Liver (tissue), 9 donors: Measurements from ENCODE around the gene PNKD. TPM values are rescaled to one million over a fixed set of nuclear protein-coding genes. Genes with fewer than 3 reads are reported as not detected.

Experiments used
- DNase-seq: peaks from one replicate; pipeline ENCODE4 v3.0.0-alpha.2; 2017; ENCODE audit warnings: low spot score
- H3K27ac ChIP-seq, 2 donors: one replicate each; pipeline ENCODE4 v1.7.0; 2013; ENCODE audit warnings: inconsistent platforms in 2 of 2, low read length in 2 of 2, control low read depth in 1 of 2, low read depth in 1 of 2, mild to moderate bottlenecking in 1 of 2
- H3K27me3 ChIP-seq, 4 donors: one replicate each; pipeline versions ENCODE4 v1.6.1 to v1.7.0; 2013; ENCODE audit warnings: low read length in 3 of 4, inconsistent platforms in 1 of 4, mild to moderate bottlenecking in 1 of 4, moderate library complexity in 1 of 4; ENCODE audit not compliant: control insufficient read depth in 4 of 4, insufficient read depth in 4 of 4
- H3K36me3 ChIP-seq, 4 donors: one replicate each; pipeline versions ENCODE4 v1.6.1 to v1.7.0; 2013; ENCODE audit warnings: low read length in 3 of 4, mild to moderate bottlenecking in 3 of 4, low read depth in 1 of 4, moderate library complexity in 1 of 4; ENCODE audit not compliant: control insufficient read depth in 4 of 4, insufficient read depth in 3 of 4
- H3K4me1 ChIP-seq, 4 donors: one replicate each; pipeline versions ENCODE4 v1.6.1 to v1.7.0; 2013; ENCODE audit warnings: low read length in 3 of 4, mild to moderate bottlenecking in 3 of 4, moderate library complexity in 1 of 4; ENCODE audit not compliant: control insufficient read depth in 4 of 4, insufficient read depth in 4 of 4
- H3K4me3 ChIP-seq, 3 donors: one replicate each; pipeline versions ENCODE4 v1.6.1 to v1.7.0; 2013; ENCODE audit warnings: low read length in 3 of 3, control low read depth in 1 of 3, low read depth in 1 of 3, mild to moderate bottlenecking in 1 of 3
- H3K9ac ChIP-seq, 2 donors: one replicate each; pipeline ENCODE4 v1.7.0; 2013; ENCODE audit warnings: low read length in 2 of 2, mild to moderate bottlenecking in 2 of 2, moderate library complexity in 2 of 2, control low read depth in 1 of 2, low read depth in 1 of 2
- H3K9me3 ChIP-seq, 4 donors: one replicate each; pipeline versions ENCODE4 v1.6.1 to v1.7.0; 2013; ENCODE audit warnings: low read length in 3 of 4; ENCODE audit not compliant: control insufficient read depth in 4 of 4
- FOXA2 ChIP-seq: IDR thresholded peaks from 2 replicates; pipeline ENCODE4 v1.6.1; 2016; ENCODE audit warnings: antibody characterized with exemption
- GABPA ChIP-seq, 2 donors: IDR thresholded peaks in 1 of 2; conservative IDR thresholded peaks in 1 of 2; 2 replicates each; pipeline ENCODE4 v1.6.1; 2016; ENCODE audit warnings: antibody characterized with exemption in 2 of 2, mild to moderate bottlenecking in 1 of 2, moderate library complexity in 1 of 2
- HNF4A ChIP-seq, 2 donors: conservative IDR thresholded peaks; 2 replicates each; pipeline ENCODE4 v1.6.1; 2016; ENCODE audit warnings: antibody characterized with exemption in 2 of 2, mild to moderate bottlenecking in 2 of 2
- HNF4G ChIP-seq: IDR thresholded peaks from 2 replicates; pipeline ENCODE4 v1.6.1; 2016; ENCODE audit warnings: antibody characterized with exemption
- JUND ChIP-seq, 2 donors: IDR thresholded peaks; 2 replicates each; pipeline ENCODE4 v1.6.1; 2016; ENCODE audit warnings: antibody characterized with exemption in 2 of 2
- MAX ChIP-seq: IDR thresholded peaks from 2 replicates; pipeline ENCODE4 v1.6.1; 2016; ENCODE audit warnings: antibody characterized with exemption
- NR2F2 ChIP-seq: IDR thresholded peaks from 2 replicates; pipeline ENCODE4 v1.6.1; 2016; ENCODE audit warnings: antibody characterized with exemption
- RAD21 ChIP-seq, 2 donors: IDR thresholded peaks; 2 replicates each; pipeline ENCODE4 v1.6.1; 2016; ENCODE audit warnings: antibody characterized with exemption in 2 of 2, mild to moderate bottlenecking in 2 of 2
- RXRA ChIP-seq, 2 donors: IDR thresholded peaks; 2 replicates each; pipeline ENCODE4 v1.6.1; 2017 to 2018; ENCODE audit warnings: antibody characterized with exemption in 2 of 2, mild to moderate bottlenecking in 1 of 2
- TAF1 ChIP-seq: conservative IDR thresholded peaks from 2 replicates; pipeline ENCODE4 v1.6.1; 2016; ENCODE audit warnings: antibody characterized with exemption, mild to moderate bottlenecking
- YY1 ChIP-seq: IDR thresholded peaks from 2 replicates; pipeline ENCODE4 v1.6.1; 2016; ENCODE audit warnings: antibody characterized with exemption, mild to moderate bottlenecking
- ZBTB33 ChIP-seq: IDR thresholded peaks from 2 replicates; pipeline ENCODE4 v1.6.1; 2016; ENCODE audit warnings: antibody characterized with exemption
- WGBS: extraction: QIAGEN DNeasy Blood & Tissue Kit; methylation state at CpG from one replicate; pipeline ENCODE4 v1.1.7; 2013; 5-methylcytosine and 5-hydroxymethylcytosine counted together
- polyA plus RNA-seq, 2 donors: library from polyadenylated mRNA; stranded (reverse) in 1 of 2; unstranded in 1 of 2; fragments of 200-250 nt in 1 of 2; fragments of >200 nt in 1 of 2; fragmentation: Nextera tagmentation in 1 of 2; extraction: Ambion mirVana in 1 of 2; gene quantifications; one replicate each; pipeline versions ENCODE4 v1.2.1 to v1.2.3, GENCODE V29; 2013 to 2015
- total RNA-seq, 2 donors: library from RNA; depleted of rRNA; stranded (reverse); fragments of >200 nt; gene quantifications; one replicate each; pipeline ENCODE4 v1.2.3, GENCODE V29; 2014
- TF ChIP-seq, protein P1 (sequence below): IDR thresholded peaks from 2 replicates; pipeline ENCODE4 v1.6.1; 2016; ENCODE audit warnings: antibody characterized with exemption, mild to moderate bottlenecking
- donor health status: healthy.
- donor health status: healthy.
- donor health status: healthy.
- donor health status: healthy.
- donor health status: healthy.

Gene PNKD
- total and polyA plus RNA-seq, 4 donors = 28.5 to 161 (median 94.9) TPM

GRCh38 chr2:218229239-218229638 lies 41.1 kb upstream of the PNKD start:
- no peak overlapping the region for H3K9ac ChIP-seq
- DNase-seq = no peak
- TF ChIP-seq RXRA (IDR thresholded peaks at IDR 0.05) = peak in 1 of 2 donors; percentile 33
- TF ChIP-seq HNF4A (conservative IDR thresholded peaks at IDR 0.05) = no peak
- peak in 1 of 2 donors; percentile 10 for TF ChIP-seq GABPA (IDR thresholded peaks at IDR 0.05 in 1 of 2, conservative IDR thresholded peaks at IDR 0.05 in 1 of 2)
- peak; percentile 34 to 36 for TF ChIP-seq JUND (IDR thresholded peaks at IDR 0.05)
- TF ChIP-seq YY1 = peak; percentile 54
- TF ChIP-seq FOXA2 = no peak
- no peak for TF ChIP-seq ZBTB33
- TF ChIP-seq, protein P1, sequence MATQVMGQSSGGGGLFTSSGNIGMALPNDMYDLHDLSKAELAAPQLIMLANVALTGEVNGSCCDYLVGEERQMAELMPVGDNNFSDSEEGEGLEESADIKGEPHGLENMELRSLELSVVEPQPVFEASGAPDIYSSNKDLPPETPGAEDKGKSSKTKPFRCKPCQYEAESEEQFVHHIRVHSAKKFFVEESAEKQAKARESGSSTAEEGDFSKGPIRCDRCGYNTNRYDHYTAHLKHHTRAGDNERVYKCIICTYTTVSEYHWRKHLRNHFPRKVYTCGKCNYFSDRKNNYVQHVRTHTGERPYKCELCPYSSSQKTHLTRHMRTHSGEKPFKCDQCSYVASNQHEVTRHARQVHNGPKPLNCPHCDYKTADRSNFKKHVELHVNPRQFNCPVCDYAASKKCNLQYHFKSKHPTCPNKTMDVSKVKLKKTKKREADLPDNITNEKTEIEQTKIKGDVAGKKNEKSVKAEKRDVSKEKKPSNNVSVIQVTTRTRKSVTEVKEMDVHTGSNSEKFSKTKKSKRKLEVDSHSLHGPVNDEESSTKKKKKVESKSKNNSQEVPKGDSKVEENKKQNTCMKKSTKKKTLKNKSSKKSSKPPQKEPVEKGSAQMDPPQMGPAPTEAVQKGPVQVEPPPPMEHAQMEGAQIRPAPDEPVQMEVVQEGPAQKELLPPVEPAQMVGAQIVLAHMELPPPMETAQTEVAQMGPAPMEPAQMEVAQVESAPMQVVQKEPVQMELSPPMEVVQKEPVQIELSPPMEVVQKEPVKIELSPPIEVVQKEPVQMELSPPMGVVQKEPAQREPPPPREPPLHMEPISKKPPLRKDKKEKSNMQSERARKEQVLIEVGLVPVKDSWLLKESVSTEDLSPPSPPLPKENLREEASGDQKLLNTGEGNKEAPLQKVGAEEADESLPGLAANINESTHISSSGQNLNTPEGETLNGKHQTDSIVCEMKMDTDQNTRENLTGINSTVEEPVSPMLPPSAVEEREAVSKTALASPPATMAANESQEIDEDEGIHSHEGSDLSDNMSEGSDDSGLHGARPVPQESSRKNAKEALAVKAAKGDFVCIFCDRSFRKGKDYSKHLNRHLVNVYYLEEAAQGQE = no peak
- TF ChIP-seq TAF1 = no peak
- TF ChIP-seq MAX = peak; percentile 23
- TF ChIP-seq HNF4G = no peak
- 60% methylated on average over 3 of the region's 3 CpGs for WGBS
- peaks cover 7 to 26% (median 18%) of the 10 kb centered on the region in 4 donors for H3K36me3 ChIP-seq
- no peaks in the 10 kb centered on the region for H3K27me3 ChIP-seq
- H3K4me1 ChIP-seq = peaks cover 0 to 5% (median 1%) of the 10 kb centered on the region in 4 donors
- peak overlapping the region in 1 of 2 donors; percentile 17 for H3K27ac ChIP-seq
- H3K4me3 ChIP-seq = no peak overlapping the region
- H3K9me3 ChIP-seq = no peaks in the 10 kb centered on the region

GRCh38 chr2:218229851-218230250 lies 40.5 kb upstream of the PNKD start:
- 80% methylated on average over 4 of the region's 4 CpGs for WGBS
- TF ChIP-seq ZBTB33 (no peak), NR2F2 (no peak), RAD21 (IDR thresholded peaks at IDR 0.05) (no peak)
- H3K9me3 ChIP-seq = no peaks in the 10 kb centered on the region
- peaks cover 0 to 5% (median 1%) of the 10 kb centered on the region in 4 donors for H3K4me1 ChIP-seq
- H3K27me3 ChIP-seq = no peaks in the 10 kb centered on the region
- peak overlapping the region in 1 of 2 donors; percentile 19 for H3K27ac ChIP-seq
- H3K4me3 ChIP-seq = no peak overlapping the region
- H3K36me3 ChIP-seq = peaks cover 8 to 29% (median 22%) of the 10 kb centered on the region in 4 donors
- no peak for DNase-seq
- H3K9ac ChIP-seq = no peak overlapping the region
